ENCODE measurements around the gene COMT. TPM values are rescaled to one million over a fixed set of nuclear protein-coding genes. Genes with fewer than 3 reads are reported as not detected.

The COMT gene
- total RNA-seq, 4 donors from 2014 or later, result 58.5 to 103 (median 85.3) TPM

Other genes starting within 250 kb of the COMT start
- 100 to 1,000 TPM in 1 of 4 donors, 1 to 10 TPM in 3; 2.5 to 709 (median 5.4) TPM for gene SEPTIN5, start 227.3 kb upstream of the COMT start, total RNA-seq
- gene GP1BB, start 218.2 kb upstream of the COMT start, total RNA-seq, result 10 to 100 TPM in 1 of 4 donors, 1 to 10 TPM in 2, under 1 TPM in 1; 0.41 to 10.3 (median 1.8) TPM
- gene TBX1, start 181.0 kb upstream of the COMT start, total RNA-seq, result 1 to 10 TPM in 2 of 4 donors, not detected in 2; 1.1 to 1.3 TPM
- 1 to 10 TPM in 3 of 4 donors, under 1 TPM in 1; 0.80 to 4.8 (median 2.8) TPM for gene GNB1L, start 86.9 kb upstream of the COMT start, total RNA-seq
- 10 to 100 TPM in 1 of 4 donors, 1 to 10 TPM in 3; 7.1 to 16.8 (median 7.8) TPM for gene RTL10, start 86.9 kb upstream of the COMT start, total RNA-seq
- gene TXNRD2, start within 50 bp of the COMT start, total RNA-seq, result 10 to 100 TPM; 12.1 to 28.9 (median 21.6) TPM
- gene ARVCF, start 75.1 kb downstream of the COMT start, total RNA-seq, result 10 to 100 TPM; 15.3 to 81.6 (median 19.3) TPM
- 100 to 1,000 TPM in 1 of 4 donors, 10 to 100 TPM in 3; 32.9 to 101 (median 50.6) TPM for gene TANGO2, start 79.3 kb downstream of the COMT start, total RNA-seq
- gene DGCR8, start 138.5 kb downstream of the COMT start, total RNA-seq, result 100 to 1,000 TPM in 1 of 4 donors, 10 to 100 TPM in 3; 34.3 to 182 (median 64.7) TPM
- 100 to 1,000 TPM in 3 of 4 donors, 10 to 100 TPM in 1; 45.6 to 128 (median 106) TPM for gene RANBP1, start 174.3 kb downstream of the COMT start, total RNA-seq
- 10 to 100 TPM; 38.6 to 77.4 (median 46.5) TPM for gene TRMT2A, start 175.5 kb downstream of the COMT start, total RNA-seq
- 10 to 100 TPM; 14.7 to 56.5 (median 17.1) TPM for gene ZDHHC8, start 190.0 kb downstream of the COMT start, total RNA-seq
- under 1 TPM in 1 of 4 donors, not detected in 3; 0.41 TPM for gene CCDC188, start 209.3 kb downstream of the COMT start, total RNA-seq

Measured in transverse colon (tissue), 4 donors.